GM18520 (cell line): ENCODE data around the gene AHRR.
A peak's percentile ranks its signal among the peaks of the same experiment; 100 is the strongest.
"Not testable (repeated sequence)": the region's sequence is repeated elsewhere in the genome, so short reads cannot be mapped to it uniquely, and the experiment has no call there.

ENCODE experiments used
- ATAC-seq: cut with Tn5 transposase; IDR thresholded peaks from one replicate; pipeline ENCODE4 v1.9.1; 2021; ENCODE audit not compliant: unreplicated experiment

Gene AHRR

GRCh38 chr5:305050-305449 lies 16.5 kb upstream of the AHRR start:
- no peak for ATAC-seq

GRCh38 chr5:305459-305858 lies 16.1 kb upstream of the AHRR start:
- ATAC-seq, result no peak

- no peak for ATAC-seq
These were observed 15.3 kb upstream of the AHRR start for GRCh38 chr5:306011-306805.

GRCh38 chr5:307306-307705 lies 14.2 kb upstream of the AHRR start:
- ATAC-seq, result no peak

- ATAC-seq, result no peak
These were observed 13.5 kb upstream of the AHRR start for GRCh38 chr5:307794-308579.

- ATAC-seq, result no peak
These were observed 12.7 kb upstream of the AHRR start for GRCh38 chr5:308672-309271.

GRCh38 chr5:309831-310230 lies 11.7 kb upstream of the AHRR start:
- ATAC-seq, result not testable (repeated sequence)

GRCh38 chr5:310516-310915 lies 11.0 kb upstream of the AHRR start:
- no peak for ATAC-seq

- ATAC-seq, result no peak
These were observed 10.5 kb upstream of the AHRR start for GRCh38 chr5:310941-311434.

- no peak for ATAC-seq
These were observed 9.6 kb upstream of the AHRR start for GRCh38 chr5:311963-312362.

- ATAC-seq, result no peak
These were observed 8.7 kb upstream of the AHRR start for GRCh38 chr5:312845-313244.

- no peak for ATAC-seq
These were observed 8.2 kb upstream of the AHRR start for GRCh38 chr5:313265-313664.

GRCh38 chr5:313806-314376 lies 7.6 kb upstream of the AHRR start:
- no peak for ATAC-seq

- ATAC-seq, result no peak
These were observed 6.6 kb upstream of the AHRR start for GRCh38 chr5:314676-315487.

- ATAC-seq, result no peak
These were observed 5.9 kb upstream of the AHRR start for GRCh38 chr5:315488-316209.

- no peak for ATAC-seq
These were observed 5.1 kb upstream of the AHRR start for GRCh38 chr5:316210-317085.

GRCh38 chr5:317086-317811 lies 4.3 kb upstream of the AHRR start:
- ATAC-seq, result peak; percentile 64

GRCh38 chr5:318341-318897 lies 3.1 kb upstream of the AHRR start:
- ATAC-seq, result no peak
